Measurements from ENCODE around the gene TPI1. TPM values are rescaled to one million over a fixed set of nuclear protein-coding genes. Genes with fewer than 3 reads are reported as not detected.

Gene TPI1
- total and polyA plus RNA-seq, 2 of the 8 experiments (the other 6 are each of a cell fraction or from before 2014, with no cell fraction given) = 910 to 3,018 TPM

- Histone ChIP-seq H3K23me2 (ENCODE audit: low read depth, low read length) (peaks cover 9% of the 10 kb centered on the region; the same call in 1 of the 2 replicates), H2AK5ac (ENCODE audit: low read depth, low read length) (no peak overlapping the region), H2BK12ac (ENCODE audit: low read depth, low read length) (no peak overlapping the region), H2BK5ac (ENCODE audit: low read depth, low read length) (no peak overlapping the region), H3K23ac (ENCODE audit: insufficient read length) (no peak overlapping the region), H2AFZ (ENCODE audit: low read length) (no peak overlapping the region), H3K9ac (replicated peaks in 1 of 4; ENCODE audit: extremely low read depth in 1 of 4, low read depth in 3 of 4, low read length in 3 of 4) (no peak overlapping the region), H3K4ac (replicated peaks; ENCODE audit: insufficient read length, low read depth, low read length) (no peak overlapping the region), H3K9me3 (ENCODE audit: insufficient read depth in 2 of 2, low read depth in 1 of 2, low read length in 1 of 2) (no peaks in the 10 kb centered on the region), H3K27ac (ENCODE audit: low read depth, low read length) (no peak overlapping the region), H3K18ac (ENCODE audit: extremely low read depth, low read length) (no peak overlapping the region), H3K36me3 (ENCODE audit: control insufficient read depth in 2 of 4, insufficient read depth in 4 of 4, low read length in 3 of 4) (peaks cover 17 to 41% (median 33%) of the 10 kb centered on the region in 4 experiments), H3K79me2 (ENCODE audit: control insufficient read depth in 1 of 2, insufficient read depth in 2 of 2, low read length in 2 of 2) (peaks cover 0 to 9% of the 10 kb centered on the region in 2 experiments; a peak in 1 of 4 replicates), H2BK120ac (replicated peaks; ENCODE audit: low read depth, low read length) (no peak overlapping the region), H3K4me1 (replicated peaks in 1 of 4; ENCODE audit: control insufficient read depth in 3 of 4, insufficient read depth in 4 of 4, low read length in 3 of 4) (peaks cover 4 to 18% (median 10%) of the 10 kb centered on the region in 4 experiments), H4K8ac (ENCODE audit: extremely low read depth, insufficient read depth, low read length) (no peak overlapping the region), H3K4me3 (ENCODE audit: extremely low read depth in 1 of 4, insufficient read depth in 2 of 4, low read depth in 3 of 4, low read length in 4 of 4) (no peak overlapping the region), H4K91ac (replicated peaks; ENCODE audit: insufficient read length, low read length) (no peak overlapping the region), H3K4me2 (ENCODE audit: insufficient read depth in 1 of 2, low read depth in 2 of 2, low read length in 2 of 2) (no peak overlapping the region), H3K27me3 (replicated peaks in 1 of 4; ENCODE audit: control insufficient read depth in 3 of 4, extremely low read depth in 1 of 4, insufficient read depth in 3 of 4, low read length in 3 of 4) (no peaks in the 10 kb centered on the region; a peak in 2 of 7 replicates), H3K79me1 (ENCODE audit: low read depth, low read length) (peaks cover 4% of the 10 kb centered on the region), H2BK20ac (ENCODE audit: low read length) (no peak overlapping the region), H3K14ac (ENCODE audit: insufficient read length) (no peak overlapping the region), H2BK15ac (ENCODE audit: low read length) (no peak overlapping the region), H3K56ac (replicated peaks; ENCODE audit: insufficient read length, low read depth, low read length) (no peak overlapping the region), H4K20me1 (replicated peaks in 1 of 2; ENCODE audit: control insufficient read depth in 1 of 2, insufficient read depth in 2 of 2, low read length in 2 of 2) (peaks cover 0 to 4% of the 10 kb centered on the region in 2 experiments), H4K5ac (ENCODE audit: insufficient read length, low read depth, low read length) (no peak overlapping the region)
- CTCF ChIA-PET (ENCODE audit: partially characterized antibody) = interaction anchor here (0.6 to 23.7 kb wide), 6 partner anchors 16 to 268 kb away, joined by 3 to 532 read pairs (median 148); partner anchors contain the start of genes CD4, CDCA3, GNB3 and LAG3
- POLR2A ChIA-PET (ENCODE audit: partially characterized antibody) = interaction anchor here (1.1 to 27.1 kb wide), 6 partner anchors 10 to 79 kb away, joined by 3 to 388 read pairs (median 14); partner anchors contain the start of genes CDCA3, GNB3, GPR162 and MLF2
- 91% methylated on average over 12 of the region's 12 CpGs; no CpG with 5 or more reads in 1 of the 2 experiments for WGBS, 2 experiments (ENCODE audit: extremely low coverage in 1 of 2, insufficient coverage in 1 of 2, insufficient read length in 1 of 2, insufficient replicate concordance in 2 of 2, low coverage in 1 of 2, low lambda C conversion rate in 2 of 2, missing lambda C conversion rate in 1 of 2)
- no peak for DNase-seq (ENCODE audit: low read depth in 1 of 2, low spot score in 2 of 2)
- FAIRE-seq = no peak
- TF ChIP-seq MAFK (IDR thresholded peaks at IDR 0.05; ENCODE audit: low read depth, low read length) = no peak
- TF ChIP-seq EP300 (IDR thresholded peaks at IDR 0.05; ENCODE audit: borderline replicate concordance in 1 of 2, low read depth in 2 of 2, low read length in 2 of 2) = no peak
- TF ChIP-seq, protein P1, sequence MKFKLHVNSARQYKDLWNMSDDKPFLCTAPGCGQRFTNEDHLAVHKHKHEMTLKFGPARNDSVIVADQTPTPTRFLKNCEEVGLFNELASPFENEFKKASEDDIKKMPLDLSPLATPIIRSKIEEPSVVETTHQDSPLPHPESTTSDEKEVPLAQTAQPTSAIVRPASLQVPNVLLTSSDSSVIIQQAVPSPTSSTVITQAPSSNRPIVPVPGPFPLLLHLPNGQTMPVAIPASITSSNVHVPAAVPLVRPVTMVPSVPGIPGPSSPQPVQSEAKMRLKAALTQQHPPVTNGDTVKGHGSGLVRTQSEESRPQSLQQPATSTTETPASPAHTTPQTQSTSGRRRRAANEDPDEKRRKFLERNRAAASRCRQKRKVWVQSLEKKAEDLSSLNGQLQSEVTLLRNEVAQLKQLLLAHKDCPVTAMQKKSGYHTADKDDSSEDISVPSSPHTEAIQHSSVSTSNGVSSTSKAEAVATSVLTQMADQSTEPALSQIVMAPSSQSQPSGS (IDR thresholded peaks at IDR 0.05; ENCODE audit: low read length) = no peak
- no peak for TF ChIP-seq POU5F1 (IDR thresholded peaks at IDR 0.05; ENCODE audit: low read depth, low read length)
- TF ChIP-seq, protein P2, sequence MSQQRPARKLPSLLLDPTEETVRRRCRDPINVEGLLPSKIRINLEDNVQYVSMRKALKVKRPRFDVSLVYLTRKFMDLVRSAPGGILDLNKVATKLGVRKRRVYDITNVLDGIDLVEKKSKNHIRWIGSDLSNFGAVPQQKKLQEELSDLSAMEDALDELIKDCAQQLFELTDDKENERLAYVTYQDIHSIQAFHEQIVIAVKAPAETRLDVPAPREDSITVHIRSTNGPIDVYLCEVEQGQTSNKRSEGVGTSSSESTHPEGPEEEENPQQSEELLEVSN (IDR thresholded peaks at IDR 0.05) = no peak
- no peak for TF ChIP-seq SP4 (IDR thresholded peaks at IDR 0.05; ENCODE audit: low read length)
- no peak for TF ChIP-seq RBBP5 (IDR thresholded peaks at IDR 0.05; ENCODE audit: borderline replicate concordance, low read depth, low read length)
- TF ChIP-seq BRCA1 (IDR thresholded peaks at IDR 0.05; ENCODE audit: low read depth, low read length) = no peak
- TF ChIP-seq, protein P3, sequence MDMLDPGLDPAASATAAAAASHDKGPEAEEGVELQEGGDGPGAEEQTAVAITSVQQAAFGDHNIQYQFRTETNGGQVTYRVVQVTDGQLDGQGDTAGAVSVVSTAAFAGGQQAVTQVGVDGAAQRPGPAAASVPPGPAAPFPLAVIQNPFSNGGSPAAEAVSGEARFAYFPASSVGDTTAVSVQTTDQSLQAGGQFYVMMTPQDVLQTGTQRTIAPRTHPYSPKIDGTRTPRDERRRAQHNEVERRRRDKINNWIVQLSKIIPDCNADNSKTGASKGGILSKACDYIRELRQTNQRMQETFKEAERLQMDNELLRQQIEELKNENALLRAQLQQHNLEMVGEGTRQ (IDR thresholded peaks at IDR 0.05; ENCODE audit: low read length) = no peak
These were observed 35.8 kb upstream of the TPI1 start for GRCh38 chr12:6831450-6831995.

Data from H1 (cell line).